PFSK-1 (cell line): ENCODE results near the gene KCTD13.
A peak's percentile ranks its signal among the peaks of the same experiment; 100 is the strongest.

Experiments
- FOXP2 ChIP-seq: optimal IDR thresholded peaks from 2 replicates; pipeline ENCODE3; 2011; ENCODE audit warnings: borderline replicate concordance, control low read depth, inconsistent platforms; ENCODE audit not compliant: insufficient read depth; ENCODE audit errors: extremely low read length, extremely low read depth
- POLR2AphosphoS5 ChIP-seq: IDR thresholded peaks from 2 replicates; pipeline ENCODE4 v1.6.1; 2012; ENCODE audit warnings: low read depth, mild to moderate bottlenecking, control low read depth, low read length, moderate library complexity
- SIN3A ChIP-seq: IDR thresholded peaks from 2 replicates; pipeline ENCODE4 v1.6.1; 2012; ENCODE audit warnings: mild to moderate bottlenecking, low read length, moderate library complexity, borderline replicate concordance; ENCODE audit not compliant: insufficient read depth
- TAF1 ChIP-seq: IDR thresholded peaks from 2 replicates; pipeline ENCODE4 v1.6.1; 2012; ENCODE audit warnings: low read length, control low read depth, borderline replicate concordance; ENCODE audit not compliant: insufficient read depth
- TF ChIP-seq, protein P1 (sequence below), 2 experiments: IDR thresholded peaks; 2 replicates each; pipeline versions ENCODE4 v1.6.1 to v1.8.0; 2011 to 2012; ENCODE audit warnings: low read depth in 2 of 2, low read length in 2 of 2, control low read depth in 1 of 2, inconsistent platforms in 1 of 2, mild to moderate bottlenecking in 1 of 2, moderate library complexity in 1 of 2; ENCODE audit not compliant: insufficient read depth in 1 of 2

KCTD13 gene

DNA sequence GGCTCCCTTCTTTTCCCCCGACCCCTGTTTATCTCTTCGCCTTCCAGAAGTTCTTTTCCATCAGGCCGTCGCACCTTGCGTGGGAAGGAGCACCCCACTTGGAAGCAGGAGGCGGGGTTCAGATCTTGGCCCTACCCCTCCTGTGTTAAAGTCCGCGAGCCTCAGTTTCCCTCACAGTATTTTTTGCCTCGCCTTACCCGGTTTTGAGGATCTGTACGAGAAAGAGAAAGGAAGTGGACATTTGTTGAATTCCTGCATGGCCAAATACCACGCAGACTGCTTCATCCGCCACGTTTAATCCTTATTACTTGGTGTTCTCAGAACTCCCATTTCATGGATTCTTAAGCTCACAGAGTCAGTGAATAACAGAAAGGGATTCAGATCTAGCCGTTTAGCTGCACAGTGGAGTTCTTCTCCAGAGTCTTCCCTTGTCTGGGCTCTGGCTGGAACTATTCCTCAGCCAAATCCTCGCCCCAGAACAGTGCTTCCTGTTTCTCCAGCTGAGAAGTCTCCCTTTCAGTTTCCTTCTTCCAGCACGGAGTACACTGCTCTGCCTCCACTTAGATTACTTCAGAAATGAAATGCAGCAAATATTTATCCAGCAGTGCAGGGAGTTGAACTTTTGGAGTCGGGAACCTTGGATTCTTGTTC, 36.4 kb upstream of the KCTD13 start:
- TF ChIP-seq, protein P1, sequence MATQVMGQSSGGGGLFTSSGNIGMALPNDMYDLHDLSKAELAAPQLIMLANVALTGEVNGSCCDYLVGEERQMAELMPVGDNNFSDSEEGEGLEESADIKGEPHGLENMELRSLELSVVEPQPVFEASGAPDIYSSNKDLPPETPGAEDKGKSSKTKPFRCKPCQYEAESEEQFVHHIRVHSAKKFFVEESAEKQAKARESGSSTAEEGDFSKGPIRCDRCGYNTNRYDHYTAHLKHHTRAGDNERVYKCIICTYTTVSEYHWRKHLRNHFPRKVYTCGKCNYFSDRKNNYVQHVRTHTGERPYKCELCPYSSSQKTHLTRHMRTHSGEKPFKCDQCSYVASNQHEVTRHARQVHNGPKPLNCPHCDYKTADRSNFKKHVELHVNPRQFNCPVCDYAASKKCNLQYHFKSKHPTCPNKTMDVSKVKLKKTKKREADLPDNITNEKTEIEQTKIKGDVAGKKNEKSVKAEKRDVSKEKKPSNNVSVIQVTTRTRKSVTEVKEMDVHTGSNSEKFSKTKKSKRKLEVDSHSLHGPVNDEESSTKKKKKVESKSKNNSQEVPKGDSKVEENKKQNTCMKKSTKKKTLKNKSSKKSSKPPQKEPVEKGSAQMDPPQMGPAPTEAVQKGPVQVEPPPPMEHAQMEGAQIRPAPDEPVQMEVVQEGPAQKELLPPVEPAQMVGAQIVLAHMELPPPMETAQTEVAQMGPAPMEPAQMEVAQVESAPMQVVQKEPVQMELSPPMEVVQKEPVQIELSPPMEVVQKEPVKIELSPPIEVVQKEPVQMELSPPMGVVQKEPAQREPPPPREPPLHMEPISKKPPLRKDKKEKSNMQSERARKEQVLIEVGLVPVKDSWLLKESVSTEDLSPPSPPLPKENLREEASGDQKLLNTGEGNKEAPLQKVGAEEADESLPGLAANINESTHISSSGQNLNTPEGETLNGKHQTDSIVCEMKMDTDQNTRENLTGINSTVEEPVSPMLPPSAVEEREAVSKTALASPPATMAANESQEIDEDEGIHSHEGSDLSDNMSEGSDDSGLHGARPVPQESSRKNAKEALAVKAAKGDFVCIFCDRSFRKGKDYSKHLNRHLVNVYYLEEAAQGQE (IDR thresholded peaks at IDR 0.05; ENCODE audit: insufficient read depth in 1 of 2, low read depth in 2 of 2, low read length in 2 of 2), result no peak
- TF ChIP-seq SIN3A, result 0 out of 2 replicates have a peak, but pooled peaks have one; percentile 38
- TF ChIP-seq TAF1, result no peak

DNA sequence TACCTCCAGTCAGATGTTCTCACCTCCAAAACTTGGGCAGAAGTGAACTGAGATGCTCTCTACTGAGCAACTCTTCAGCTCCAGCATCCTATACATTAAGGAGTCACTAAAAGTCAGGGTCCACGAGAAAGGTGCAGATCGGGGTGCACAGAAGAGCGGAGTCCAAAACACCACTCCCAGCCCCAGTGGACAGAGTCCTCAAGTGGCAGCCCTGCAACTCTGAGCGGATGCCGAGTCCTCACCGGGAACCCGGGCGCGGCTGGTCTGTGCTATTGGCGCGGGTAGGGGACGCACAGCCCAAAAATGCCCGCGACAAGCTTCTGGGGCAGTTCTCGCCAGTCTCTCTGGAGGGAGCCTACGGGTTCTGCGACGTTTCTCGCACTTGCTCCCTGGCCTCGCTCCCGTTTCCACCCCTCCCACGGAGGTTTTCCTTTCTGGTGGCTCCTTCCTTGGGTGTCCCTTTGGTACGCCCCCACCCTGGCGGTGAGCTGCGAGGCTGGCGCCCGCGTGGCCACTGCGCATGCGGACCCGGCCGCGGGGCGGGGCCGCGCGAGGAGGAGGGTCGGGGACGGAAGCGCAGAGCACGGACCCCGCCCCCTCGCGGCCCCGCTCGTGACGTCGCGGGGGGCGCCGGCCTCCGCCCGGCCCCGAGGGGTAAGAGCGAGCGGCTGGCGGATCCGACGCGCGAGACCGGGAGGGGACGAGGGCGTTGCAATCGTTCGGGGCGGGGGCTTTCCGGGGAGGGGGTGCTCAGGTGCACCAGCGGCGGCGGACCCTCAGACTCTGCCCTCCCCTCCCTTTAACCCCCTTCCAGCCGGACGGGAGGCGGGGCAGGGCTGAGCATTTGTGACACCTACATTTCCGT, 35.7 kb upstream of the KCTD13 start, which contains the start of gene TMEM219:
TSS of gene TMEM219 (plus strand) at position 601 of the 865 bp plus-strand sequence. CDS start 1,065 bp downstream, outside the sequence.
- TF ChIP-seq, protein P1 (IDR thresholded peaks at IDR 0.05; ENCODE audit: insufficient read depth in 1 of 2, low read depth in 2 of 2, low read length in 2 of 2), result no peak
- no peak for TF ChIP-seq TAF1
- TF ChIP-seq POLR2AphosphoS5, result peak; percentile 80
- peak; percentile 12 for TF ChIP-seq FOXP2
- no peak for TF ChIP-seq SIN3A

DNA sequence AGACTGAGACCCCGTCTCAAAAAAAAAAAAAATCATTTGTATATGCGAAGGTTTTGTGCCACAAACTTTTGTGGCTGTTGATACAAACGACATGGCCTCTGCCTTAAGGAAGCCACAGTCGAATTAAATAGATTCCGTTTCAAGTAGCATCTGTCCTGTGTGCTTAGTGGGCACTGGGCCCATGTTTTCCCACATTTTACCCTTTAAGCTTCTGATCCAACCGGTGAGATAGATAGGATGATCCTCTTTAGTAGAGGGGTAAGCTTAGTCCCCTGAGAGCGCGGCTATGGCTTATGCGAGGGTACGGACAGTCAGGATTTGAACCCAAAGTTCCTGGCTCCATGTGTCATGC, 35.1 kb upstream of the KCTD13 start:
- TF ChIP-seq TAF1, result no peak
- no peak for TF ChIP-seq FOXP2
- no peak for TF ChIP-seq SIN3A
- TF ChIP-seq, protein P1 (IDR thresholded peaks at IDR 0.05; ENCODE audit: insufficient read depth in 1 of 2, low read depth in 2 of 2, low read length in 2 of 2), result no peak
- no peak for TF ChIP-seq POLR2AphosphoS5

DNA sequence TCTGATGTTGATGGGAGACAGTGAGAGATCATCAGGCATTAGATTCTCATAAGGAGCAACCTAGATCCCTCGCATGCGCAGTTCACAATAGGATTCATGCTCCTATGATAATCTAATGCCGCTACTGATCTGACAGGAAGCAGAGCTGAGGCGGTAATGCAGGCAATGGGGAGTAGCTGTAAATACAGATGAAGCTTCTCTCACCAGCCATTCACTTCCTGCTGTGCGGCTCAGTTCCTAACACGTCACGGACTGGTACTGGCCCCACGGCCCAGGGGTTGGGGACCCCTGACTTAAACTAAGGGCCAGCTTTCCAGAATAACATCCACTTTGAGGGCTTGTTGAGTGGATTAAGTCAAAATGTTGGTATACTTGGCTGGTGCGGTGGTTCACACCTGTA, 33.3 kb upstream of the KCTD13 start:
- TF ChIP-seq SIN3A, result no peak

DNA sequence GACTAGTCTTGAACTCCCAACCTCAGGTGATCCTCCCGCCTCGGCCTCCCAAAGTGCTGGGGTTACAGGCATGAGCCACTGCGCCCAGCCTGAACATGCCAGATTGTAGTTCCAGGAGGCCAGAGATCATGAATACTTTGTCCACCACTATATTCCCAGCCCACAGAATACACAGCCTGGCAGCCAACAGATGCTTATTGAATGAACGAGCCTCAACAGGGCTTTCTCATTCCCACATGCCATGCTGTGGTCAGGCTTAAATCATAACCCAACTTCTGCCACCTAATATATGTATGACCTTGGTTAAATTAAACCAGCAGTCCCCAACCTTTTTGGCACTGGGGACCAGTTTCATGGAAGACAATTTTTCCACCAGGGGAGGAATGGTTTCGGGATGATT, 32.7 kb upstream of the KCTD13 start:
- TF ChIP-seq FOXP2 (no peak), POLR2AphosphoS5 (no peak), TAF1 (no peak), SIN3A (no peak)
- TF ChIP-seq, protein P1 (IDR thresholded peaks at IDR 0.05; ENCODE audit: insufficient read depth in 1 of 2, low read depth in 2 of 2, low read length in 2 of 2), result no peak
